Measurements from ENCODE around the gene OPN4. TPM values are rescaled to one million over a fixed set of nuclear protein-coding genes. Genes with fewer than 3 reads are reported as not detected.

OPN4 gene
- polyA plus RNA-seq, 1 donor: not detected

DNA sequence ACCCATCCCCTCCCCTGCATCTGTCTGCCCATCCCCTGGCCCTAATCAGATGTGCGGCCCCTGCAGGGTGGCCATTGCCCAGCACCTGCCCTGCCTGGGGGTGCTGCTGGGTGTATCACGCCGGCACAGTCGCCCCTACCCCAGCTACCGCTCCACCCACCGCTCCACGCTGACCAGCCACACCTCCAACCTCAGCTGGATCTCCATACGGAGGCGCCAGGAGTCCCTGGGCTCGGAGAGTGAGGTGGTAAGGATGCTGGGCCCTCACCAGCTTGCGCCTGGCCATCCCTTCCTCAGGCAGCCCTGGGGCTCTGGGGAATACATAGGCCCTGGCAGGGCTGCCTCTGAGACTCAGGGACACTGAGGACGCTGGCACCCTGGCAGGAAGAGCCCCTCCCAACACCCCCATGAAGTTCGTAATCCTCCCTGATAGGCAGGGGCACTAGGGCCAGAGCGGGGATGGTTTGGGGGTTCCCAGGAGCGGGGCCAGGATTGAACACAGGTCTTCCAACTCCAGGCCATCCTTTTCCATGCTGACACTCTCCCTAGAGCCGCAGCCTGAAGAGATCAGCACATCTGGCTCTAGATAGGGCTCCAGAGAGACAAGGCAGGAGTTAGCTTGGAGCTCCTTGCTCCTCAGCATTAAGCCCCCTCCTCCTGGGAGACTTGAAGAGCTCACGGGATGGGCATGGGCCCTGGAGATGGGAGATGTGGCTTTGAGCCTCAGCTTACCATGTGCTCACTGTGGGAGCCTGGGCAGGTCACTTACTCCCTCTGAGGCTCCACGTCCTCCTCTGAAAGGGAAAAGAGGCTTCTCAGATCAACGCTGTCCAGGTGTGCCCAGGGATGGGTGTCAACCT is 8.1 kb downstream of the OPN4 start:
- no peaks in the 10 kb centered on the region for H3K9me3 ChIP-seq (ENCODE audit: control insufficient read depth, low read depth, low read length)
- no peaks in the 10 kb centered on the region for H3K27me3 ChIP-seq (ENCODE audit: control insufficient read depth, insufficient read depth, low read length)
- no CpG with 5 or more reads among the region's 19 CpGs for WGBS (ENCODE audit: insufficient coverage, low lambda C conversion rate)
- DNase-seq: no peak
- H3K4me1 ChIP-seq (ENCODE audit: control insufficient read depth, insufficient read depth, low read length): no peaks in the 10 kb centered on the region
- H3K4me3 ChIP-seq (ENCODE audit: low read length): no peak overlapping the region
- H3K36me3 ChIP-seq (ENCODE audit: control insufficient read depth, insufficient read depth, low read length): no peaks in the 10 kb centered on the region
- no peak overlapping the region for H3K27ac ChIP-seq (ENCODE audit: low read length)

DNA sequence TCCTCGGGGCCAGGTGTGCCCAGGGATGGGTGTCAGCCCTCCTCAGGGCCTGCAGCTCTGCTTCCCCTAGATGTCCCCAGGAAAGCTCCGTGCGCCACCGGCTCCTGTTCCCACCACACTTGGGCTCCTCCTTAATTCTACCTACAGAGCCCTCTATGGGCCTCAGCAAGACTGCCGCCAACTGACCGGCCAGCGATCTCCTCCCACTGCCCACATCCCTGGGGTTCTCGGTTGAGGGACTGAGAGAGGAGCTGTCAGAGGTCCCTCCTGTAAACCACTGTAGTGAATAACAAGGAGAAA is 8.6 kb downstream of the OPN4 start:
- Histone ChIP-seq H3K4me3 (ENCODE audit: low read length) (no peak overlapping the region), H3K4me1 (ENCODE audit: control insufficient read depth, insufficient read depth, low read length) (no peaks in the 10 kb centered on the region), H3K36me3 (ENCODE audit: control insufficient read depth, insufficient read depth, low read length) (no peaks in the 10 kb centered on the region), H3K9me3 (ENCODE audit: control insufficient read depth, low read depth, low read length) (no peaks in the 10 kb centered on the region), H3K27me3 (ENCODE audit: control insufficient read depth, insufficient read depth, low read length) (no peaks in the 10 kb centered on the region), H3K27ac (ENCODE audit: low read length) (no peak overlapping the region)
- no peak for DNase-seq
- WGBS (ENCODE audit: insufficient coverage, low lambda C conversion rate): no CpG with 5 or more reads among the region's 8 CpGs

DNA sequence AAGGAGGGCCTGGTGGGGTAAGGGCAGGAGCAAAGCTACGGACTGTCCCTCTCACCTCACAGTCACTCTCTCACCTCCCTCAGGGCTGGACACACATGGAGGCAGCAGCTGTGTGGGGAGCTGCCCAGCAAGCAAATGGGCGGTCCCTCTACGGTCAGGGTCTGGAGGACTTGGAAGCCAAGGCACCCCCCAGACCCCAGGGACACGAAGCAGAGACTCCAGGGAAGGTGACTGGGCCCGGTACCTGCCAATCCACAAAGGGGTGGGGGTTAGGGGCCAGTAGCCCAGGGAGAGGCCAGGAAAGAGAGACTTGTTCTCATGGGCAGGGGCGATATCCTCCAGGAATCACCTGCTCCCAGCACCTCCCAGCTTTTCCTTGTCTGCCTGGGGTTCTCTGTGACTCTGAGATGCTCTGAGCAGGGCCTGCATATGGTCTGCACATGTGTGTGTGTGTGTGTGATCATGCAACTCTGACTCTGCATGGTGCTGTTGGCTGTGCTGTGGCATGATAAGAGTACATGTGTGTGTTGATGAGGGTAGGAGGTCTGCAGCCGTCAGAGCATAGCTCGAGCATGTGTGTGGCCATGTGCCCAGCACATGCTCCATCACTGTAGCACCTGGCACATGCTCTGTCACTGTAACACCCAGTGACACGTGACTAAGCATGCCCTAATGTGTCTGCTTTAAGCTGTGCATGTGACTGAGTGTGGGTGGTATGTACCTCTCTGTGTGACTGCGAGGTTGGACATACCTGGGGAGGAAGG is 9.4 kb downstream of the OPN4 start:
- WGBS (ENCODE audit: insufficient coverage, low lambda C conversion rate): no CpG with 5 or more reads among the region's 10 CpGs

DNA sequence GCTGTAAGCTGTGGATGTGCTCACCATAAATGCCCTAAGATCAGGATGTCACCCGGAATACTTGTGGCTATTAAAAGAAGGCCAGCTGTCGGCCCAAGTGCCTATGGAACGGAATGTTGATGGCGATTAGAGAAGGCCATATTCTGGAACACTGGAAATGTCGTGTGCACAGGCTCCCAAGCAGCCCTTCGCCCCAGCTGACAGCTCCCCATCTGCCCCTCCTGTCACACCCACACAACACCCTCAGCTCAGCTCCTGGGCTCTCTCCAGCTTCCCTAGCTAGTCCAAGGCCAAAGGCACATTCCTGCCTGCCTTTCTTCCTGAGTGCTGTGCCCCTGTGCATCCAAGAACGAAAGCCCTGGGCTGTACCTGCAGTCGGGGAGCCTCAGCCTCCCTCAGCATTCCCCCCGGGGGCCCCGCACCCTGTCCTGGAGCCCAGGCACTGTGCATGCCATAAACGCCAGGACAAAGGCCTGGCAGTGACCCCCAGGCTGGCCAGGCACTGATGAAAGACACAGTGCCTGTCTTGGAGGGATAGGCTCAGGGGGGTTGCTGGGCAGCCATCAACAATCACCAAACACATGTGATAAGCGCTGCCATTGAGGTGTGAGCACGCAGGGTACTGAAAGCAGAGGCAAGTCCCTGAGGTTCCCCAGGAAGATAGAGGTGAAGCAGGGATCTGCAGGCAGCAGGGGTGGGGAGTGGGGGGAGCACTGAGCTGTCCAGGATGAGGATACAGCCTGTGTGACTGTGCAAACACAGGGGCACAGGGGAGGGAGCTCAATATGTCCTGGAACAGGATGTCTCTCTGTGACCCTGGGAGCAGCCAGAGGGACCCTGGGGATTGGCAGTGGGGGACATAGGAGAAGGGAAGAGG is 10.2 kb downstream of the OPN4 start:
- H3K9me3 ChIP-seq (ENCODE audit: control insufficient read depth, low read depth, low read length): no peaks in the 10 kb centered on the region
- peak in 1 of 2 donors; percentile 39 for DNase-seq
- no CpG with 5 or more reads among the region's 13 CpGs for WGBS (ENCODE audit: insufficient coverage, low lambda C conversion rate)
- H3K36me3 ChIP-seq (ENCODE audit: control insufficient read depth, insufficient read depth, low read length): no peaks in the 10 kb centered on the region
- no peak overlapping the region for H3K27ac ChIP-seq (ENCODE audit: low read length)
- no peaks in the 10 kb centered on the region for H3K27me3 ChIP-seq (ENCODE audit: control insufficient read depth, insufficient read depth, low read length)
- no peaks in the 10 kb centered on the region for H3K4me1 ChIP-seq (ENCODE audit: control insufficient read depth, insufficient read depth, low read length)
- no peak overlapping the region for H3K4me3 ChIP-seq (ENCODE audit: low read length)

More for the DNA sequence above, 9.4 kb downstream of the OPN4 start:
- no peak overlapping the region for H3K4me3 ChIP-seq (ENCODE audit: low read length)
- H3K9me3 ChIP-seq (ENCODE audit: control insufficient read depth, low read depth, low read length): no peaks in the 10 kb centered on the region
- H3K27ac ChIP-seq (ENCODE audit: low read length): no peak overlapping the region
- H3K27me3 ChIP-seq (ENCODE audit: control insufficient read depth, insufficient read depth, low read length): no peaks in the 10 kb centered on the region
- no peaks in the 10 kb centered on the region for H3K36me3 ChIP-seq (ENCODE audit: control insufficient read depth, insufficient read depth, low read length)
- no peak for DNase-seq
- no peaks in the 10 kb centered on the region for H3K4me1 ChIP-seq (ENCODE audit: control insufficient read depth, insufficient read depth, low read length)

DNA sequence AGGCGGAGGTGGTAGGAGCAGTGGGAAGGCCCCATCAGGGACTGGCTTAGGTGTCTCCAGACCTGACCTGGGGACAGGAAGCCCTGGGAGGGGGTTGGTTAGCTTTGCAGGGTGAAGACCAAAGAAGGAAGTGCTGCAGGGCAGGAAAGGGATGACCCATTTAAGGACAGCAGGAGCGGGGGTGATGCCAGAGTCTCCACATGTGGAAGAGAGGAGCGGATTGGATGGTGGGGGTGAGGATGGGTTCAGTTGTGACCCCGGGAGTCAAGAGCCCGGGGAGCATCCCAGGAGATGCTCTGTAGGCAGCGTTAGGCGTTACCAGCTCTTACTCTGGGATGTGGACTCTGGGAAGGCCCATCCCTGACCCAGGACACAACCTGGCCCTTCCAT is 10.9 kb downstream of the OPN4 start:
- Histone ChIP-seq H3K27ac (ENCODE audit: low read length) (no peak overlapping the region), H3K4me3 (ENCODE audit: low read length) (no peak overlapping the region), H3K27me3 (ENCODE audit: control insufficient read depth, insufficient read depth, low read length) (no peaks in the 10 kb centered on the region), H3K4me1 (ENCODE audit: control insufficient read depth, insufficient read depth, low read length) (no peaks in the 10 kb centered on the region), H3K36me3 (ENCODE audit: control insufficient read depth, insufficient read depth, low read length) (no peaks in the 10 kb centered on the region), H3K9me3 (ENCODE audit: control insufficient read depth, low read depth, low read length) (no peaks in the 10 kb centered on the region)
- 100% methylated on average over 1 of the region's 7 CpGs for WGBS (ENCODE audit: insufficient coverage, low lambda C conversion rate)
- no peak for DNase-seq

DNA sequence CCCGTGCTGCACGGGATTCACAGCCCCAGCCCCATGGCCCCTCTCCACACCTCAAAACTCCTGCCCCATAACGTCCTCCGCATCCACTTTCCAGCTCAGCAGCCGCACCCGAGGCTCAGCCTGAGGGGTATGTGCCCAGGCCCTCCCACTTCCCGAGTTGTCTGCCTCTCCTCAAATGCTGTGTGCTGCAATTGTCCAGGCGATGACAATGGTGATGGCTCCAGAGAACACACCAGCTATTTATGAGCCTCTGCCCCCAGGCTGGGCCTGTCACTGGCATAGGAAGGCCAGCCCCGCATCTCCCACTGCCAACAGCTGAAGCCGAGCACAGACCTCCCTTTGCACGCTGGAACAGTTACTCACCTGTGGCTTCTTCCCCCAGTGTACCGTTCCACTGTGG is 11.5 kb downstream of the OPN4 start:
- H3K4me3 ChIP-seq (ENCODE audit: low read length): no peak overlapping the region
- no peaks in the 10 kb centered on the region for H3K9me3 ChIP-seq (ENCODE audit: control insufficient read depth, low read depth, low read length)
- no peaks in the 10 kb centered on the region for H3K4me1 ChIP-seq (ENCODE audit: control insufficient read depth, insufficient read depth, low read length)
- H3K27ac ChIP-seq (ENCODE audit: low read length): no peak overlapping the region
- no peaks in the 10 kb centered on the region for H3K36me3 ChIP-seq (ENCODE audit: control insufficient read depth, insufficient read depth, low read length)
- H3K27me3 ChIP-seq (ENCODE audit: control insufficient read depth, insufficient read depth, low read length): no peaks in the 10 kb centered on the region
- 100% methylated on average over 1 of the region's 12 CpGs for WGBS (ENCODE audit: insufficient coverage, low lambda C conversion rate)
- DNase-seq: no peak

DNA sequence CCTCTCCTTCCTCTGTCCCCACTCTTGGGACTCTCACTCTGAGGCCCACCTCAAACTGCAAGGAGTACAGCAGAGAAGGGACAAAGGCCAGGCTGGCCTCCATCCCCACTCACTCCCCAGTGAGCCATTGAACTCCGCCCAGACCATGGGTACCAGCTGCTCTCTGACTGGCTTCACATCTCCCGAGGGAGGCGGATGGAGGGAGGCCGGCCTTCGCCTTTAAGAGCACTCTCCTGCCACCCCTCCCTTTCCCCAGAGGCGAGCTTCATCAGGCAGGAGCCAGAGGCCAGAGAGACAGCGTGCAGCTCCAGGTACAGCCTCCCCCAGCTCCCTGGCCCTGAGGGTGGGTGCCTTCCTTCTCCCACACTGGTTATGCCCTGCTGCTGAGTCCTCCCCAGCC is 12.2 kb downstream of the OPN4 start:
- no peak for DNase-seq
- no peak overlapping the region for H3K4me3 ChIP-seq (ENCODE audit: low read length)
- H3K36me3 ChIP-seq (ENCODE audit: control insufficient read depth, insufficient read depth, low read length): no peaks in the 10 kb centered on the region
- peaks cover 5% of the 10 kb centered on the region for H3K4me1 ChIP-seq (ENCODE audit: control insufficient read depth, insufficient read depth, low read length)
- H3K27me3 ChIP-seq (ENCODE audit: control insufficient read depth, insufficient read depth, low read length): no peaks in the 10 kb centered on the region
- H3K27ac ChIP-seq (ENCODE audit: low read length): no peak overlapping the region
- no peaks in the 10 kb centered on the region for H3K9me3 ChIP-seq (ENCODE audit: control insufficient read depth, low read depth, low read length)
- WGBS (ENCODE audit: insufficient coverage, low lambda C conversion rate): no CpG with 5 or more reads among the region's 7 CpGs

DNA sequence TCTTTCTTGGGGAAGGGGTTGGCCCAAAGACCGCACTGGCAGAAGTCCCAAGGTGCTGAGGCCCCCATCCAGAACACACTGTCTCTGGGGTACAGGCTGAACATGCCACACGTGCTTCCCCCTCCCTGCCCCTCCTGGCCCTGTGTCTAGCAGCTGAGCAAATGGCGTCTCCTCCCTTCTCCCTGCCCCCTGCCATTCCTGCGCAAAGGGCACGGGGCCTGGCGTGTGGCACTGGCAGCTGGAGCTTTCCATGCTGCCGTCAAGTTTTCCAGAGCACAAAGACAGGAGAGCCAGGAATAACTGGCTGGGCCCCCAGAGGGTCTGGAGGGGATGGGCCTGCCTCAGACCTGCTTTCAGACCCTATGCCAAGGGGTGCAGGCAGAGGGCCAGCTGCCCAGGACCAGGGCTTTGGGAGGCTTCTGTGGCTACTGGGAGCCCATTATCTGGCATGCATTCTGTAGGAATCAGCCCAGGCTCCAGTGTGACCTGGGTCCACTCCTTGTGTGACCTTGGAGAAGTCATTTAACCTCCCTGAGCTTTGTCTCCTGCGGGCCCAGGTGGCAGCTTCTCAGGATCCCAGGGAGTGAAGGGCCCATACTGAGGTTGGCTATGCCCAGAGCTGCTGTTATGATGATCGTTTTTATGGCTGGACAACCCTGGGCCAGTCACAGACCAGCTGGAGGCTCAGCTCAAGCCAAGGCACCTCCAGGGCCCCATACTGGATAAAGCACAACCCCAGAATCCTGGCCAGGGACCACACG is 13.3 kb downstream of the OPN4 start:
- Histone ChIP-seq H3K4me1 (ENCODE audit: control insufficient read depth, insufficient read depth, low read length) (peaks cover 14% of the 10 kb centered on the region), H3K27ac (ENCODE audit: low read length) (no peak overlapping the region)

DNA sequence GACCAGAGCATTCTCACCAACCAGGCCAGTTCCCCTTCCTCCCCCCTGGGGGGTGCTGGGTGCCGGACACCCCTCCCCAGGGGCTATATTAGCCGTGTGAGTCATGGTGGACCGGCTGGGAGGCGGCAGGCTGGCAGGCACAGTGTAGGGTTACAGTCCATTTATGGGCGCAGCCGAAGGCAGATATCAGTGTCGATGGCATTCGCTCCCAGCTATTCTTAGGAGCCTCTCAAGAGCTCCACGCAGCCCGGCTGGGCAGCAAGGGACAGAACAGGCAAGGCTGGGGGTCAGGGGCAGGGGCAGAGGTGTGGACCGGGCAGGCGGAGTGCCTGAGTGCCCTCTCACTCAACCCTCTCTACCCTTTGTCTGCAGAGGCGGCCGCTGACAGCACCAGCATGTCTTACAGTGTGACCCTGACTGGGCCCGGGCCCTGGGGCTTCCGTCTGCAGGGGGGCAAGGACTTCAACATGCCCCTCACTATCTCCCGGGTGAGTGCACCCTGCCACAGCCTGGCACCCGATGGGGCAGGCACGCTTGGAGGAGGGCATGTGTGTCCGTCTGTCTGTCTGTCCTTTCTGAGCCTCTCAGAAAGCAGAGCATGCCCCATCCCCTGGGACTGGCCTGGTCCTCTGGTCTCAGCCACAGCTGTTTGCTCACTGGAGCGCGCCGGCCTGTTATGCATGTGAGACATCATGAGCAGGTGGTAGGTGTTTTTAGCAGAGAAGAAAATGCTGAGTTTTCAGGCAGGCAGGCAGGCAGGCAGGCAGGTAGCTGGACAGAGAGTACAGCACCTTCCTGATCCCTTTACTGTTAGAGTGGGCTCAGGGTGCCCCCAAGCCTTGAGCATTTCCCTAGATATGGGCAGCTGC is 14.2 kb downstream of the OPN4 start, which contains the start of gene LDB3:
LDB3 (plus strand) TSS at position 215 of the 869 bp plus-strand sequence; CDS start at position 396, 181 bp downstream.
- Histone ChIP-seq H3K36me3 (ENCODE audit: control insufficient read depth, insufficient read depth, low read length) (no peaks in the 10 kb centered on the region), H3K27me3 (ENCODE audit: control insufficient read depth, insufficient read depth, low read length) (no peaks in the 10 kb centered on the region), H3K4me1 (ENCODE audit: control insufficient read depth, insufficient read depth, low read length) (peaks cover 23% of the 10 kb centered on the region), H3K4me3 (ENCODE audit: low read length) (peak within 1 kb of the TSS; percentile 1), H3K9me3 (ENCODE audit: control insufficient read depth, low read depth, low read length) (no peaks in the 10 kb centered on the region), H3K27ac (ENCODE audit: low read length) (no peak within 1 kb of the TSS)
- DNase-seq: peak in 1 of 2 donors; percentile 29
- WGBS (ENCODE audit: insufficient coverage, low lambda C conversion rate): no CpG with 5 or more reads among the region's 23 CpGs

More for the DNA sequence above, 13.3 kb downstream of the OPN4 start:
- H3K4me3 ChIP-seq (ENCODE audit: low read length): no peak overlapping the region
- WGBS (ENCODE audit: insufficient coverage, low lambda C conversion rate): no CpG with 5 or more reads among the region's 10 CpGs
- H3K9me3 ChIP-seq (ENCODE audit: control insufficient read depth, low read depth, low read length): no peaks in the 10 kb centered on the region
- no peak for DNase-seq
- H3K36me3 ChIP-seq (ENCODE audit: control insufficient read depth, insufficient read depth, low read length): no peaks in the 10 kb centered on the region
- H3K27me3 ChIP-seq (ENCODE audit: control insufficient read depth, insufficient read depth, low read length): no peaks in the 10 kb centered on the region
